Stimulated activated CD4-positive, alpha-beta T cell treated with anti-CD3 and anti-CD28 coated beads, Interleukin-2, amount 100 ng/mL, for 4 hours (primary cell): Measurements from ENCODE around the gene TTC6.
"Not testable (repeated sequence)": the region's sequence is repeated elsewhere in the genome, so short reads cannot be mapped to it uniquely, and the experiment has no call there.

Source experiments
- DNase-seq: peaks from one replicate; pipeline ENCODE4 v3.0.0-alpha.2; 2020; ENCODE audit warnings: low read depth

The TTC6 gene

GRCh38 chr14:37594971-37595808 is at the start of gene TTC6, which contains the start of gene FOXA1:
TSS of gene TTC6 (plus strand) at chr14:37595629. CDS start at chr14:37622065, 26,436 bp downstream.
TSS of gene FOXA1 (minus strand) at chr14:37595249. CDS start at chr14:37594972, 277 bp downstream.
- no peak for DNase-seq

GRCh38 chr14:37546621-37547447 is 48.6 kb upstream of the TTC6 start:
- DNase-seq = no peak

- no peak for DNase-seq
Measured at GRCh38 chr14:37550511-37550910, 44.9 kb upstream of the TTC6 start.

GRCh38 chr14:37551119-37551518 is 44.3 kb upstream of the TTC6 start:
- DNase-seq = no peak

- no peak for DNase-seq
Measured at GRCh38 chr14:37553935-37554550, 41.4 kb upstream of the TTC6 start.

GRCh38 chr14:37555596-37555995 is 39.8 kb upstream of the TTC6 start:
- not testable (repeated sequence) for DNase-seq

GRCh38 chr14:37558740-37559139 is 36.7 kb upstream of the TTC6 start:
- no peak for DNase-seq

GRCh38 chr14:37559386-37559785 is 36.0 kb upstream of the TTC6 start:
- DNase-seq = no peak

- DNase-seq = no peak
Measured at GRCh38 chr14:37563189-37563588, 32.2 kb upstream of the TTC6 start.

- DNase-seq = no peak
Measured at GRCh38 chr14:37565550-37565949, 29.9 kb upstream of the TTC6 start.

- no peak for DNase-seq
Measured at GRCh38 chr14:37566811-37567371, 28.5 kb upstream of the TTC6 start.

GRCh38 chr14:37569729-37570128 is 25.7 kb upstream of the TTC6 start:
- DNase-seq = no peak

GRCh38 chr14:37571391-37571790 is 24.0 kb upstream of the TTC6 start:
- no peak for DNase-seq

GRCh38 chr14:37573356-37573755 is 22.1 kb upstream of the TTC6 start:
- no peak for DNase-seq

GRCh38 chr14:37579274-37579673 is 16.2 kb upstream of the TTC6 start:
- DNase-seq = no peak

- no peak for DNase-seq
Measured at GRCh38 chr14:37580146-37580545, 15.3 kb upstream of the TTC6 start.

GRCh38 chr14:37583358-37584210 is 11.8 kb upstream of the TTC6 start:
- DNase-seq = no peak

- DNase-seq = no peak
Measured at GRCh38 chr14:37584211-37585100, 11.0 kb upstream of the TTC6 start.

GRCh38 chr14:37585101-37585511 is 10.3 kb upstream of the TTC6 start:
- no peak for DNase-seq
